Measurements from ENCODE around the gene TRPC4AP. TPM values are rescaled to one million over a fixed set of nuclear protein-coding genes. Genes with fewer than 3 reads are reported as not detected.

The TRPC4AP gene
- total RNA-seq, 3 donors from 2014 or later: 46.2 to 49.7 (median 47.2) TPM

DNA sequence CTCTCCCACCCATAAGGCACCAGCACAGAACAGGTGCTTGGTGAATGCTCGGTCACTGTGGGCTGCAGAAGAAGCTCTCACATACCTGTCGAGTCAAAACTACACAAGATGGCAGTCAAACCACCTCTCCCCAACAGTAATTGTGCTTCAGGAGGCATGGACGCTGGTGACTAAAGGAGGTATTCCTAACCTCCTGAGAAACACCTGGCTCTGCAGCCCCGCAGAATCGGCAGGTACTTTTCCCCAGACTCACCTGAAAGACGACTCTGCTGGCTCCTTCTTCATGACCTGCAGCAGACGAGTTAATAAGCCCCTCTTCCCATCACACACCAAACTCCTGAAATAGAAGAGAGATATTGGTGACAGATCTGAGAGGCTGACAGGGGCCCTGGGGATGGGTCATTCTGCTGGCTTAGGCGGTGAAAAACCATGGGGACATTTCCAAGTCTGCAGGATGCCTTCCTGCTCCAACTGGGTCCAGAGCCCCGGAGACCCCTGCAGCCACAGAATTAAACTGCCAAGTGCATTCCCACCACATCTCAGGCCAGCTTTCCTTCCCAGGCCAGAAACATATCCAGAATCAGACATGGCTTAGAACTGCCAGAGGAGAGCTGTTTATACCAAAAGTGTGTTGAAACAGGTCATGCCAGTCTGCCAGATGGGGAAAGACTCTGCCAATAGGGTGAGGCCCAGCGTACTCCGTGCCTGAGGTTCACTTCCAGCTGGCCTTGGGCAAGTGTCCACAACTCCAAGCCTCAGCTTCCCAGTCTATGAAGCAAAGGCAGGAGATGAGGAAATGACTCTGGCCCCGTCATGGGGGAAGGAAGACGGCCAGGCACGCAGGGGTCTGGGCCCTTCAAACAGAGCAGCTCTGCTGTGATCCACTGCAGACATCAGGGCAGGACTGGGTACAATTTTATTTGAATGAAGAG, 83.9 kb downstream of the TRPC4AP start:
- no peak for DNase-seq
- Mint-ChIP-seq H3K4me3 (no peak overlapping the region), H3K9me3 (no peaks in the 10 kb centered on the region), H3K4me1 (ENCODE audit: low read depth) (no peaks in the 10 kb centered on the region), H3K27me3 (ENCODE audit: low read depth) (no peaks in the 10 kb centered on the region), H3K36me3 (ENCODE audit: insufficient read depth) (peaks cover 38% of the 10 kb centered on the region)
- no peak for ATAC-seq

DNA sequence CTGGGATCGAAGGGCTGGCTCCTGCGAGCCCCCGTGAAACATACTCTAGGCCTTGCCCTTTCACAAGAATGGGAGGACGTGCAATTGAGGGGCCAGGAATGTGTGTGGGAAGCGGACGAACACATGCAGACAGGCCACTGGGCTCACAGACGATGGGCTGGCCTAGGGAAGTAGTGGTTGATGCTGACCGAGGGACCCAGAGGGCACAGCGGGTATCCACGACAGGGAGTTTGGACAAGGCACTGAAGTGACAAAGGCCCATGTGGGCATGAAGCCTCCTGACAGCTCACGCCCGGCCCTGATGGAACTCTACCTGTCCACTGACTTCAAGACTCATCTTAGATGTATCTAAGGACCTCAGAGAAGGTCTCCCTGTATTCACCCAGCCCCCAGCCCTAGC, 84.7 kb downstream of the TRPC4AP start:
- H3K36me3 Mint-ChIP-seq (ENCODE audit: insufficient read depth): peaks cover 39% of the 10 kb centered on the region
- no peak for DNase-seq
- H3K4me1 Mint-ChIP-seq (ENCODE audit: low read depth): no peaks in the 10 kb centered on the region

GRCh38 chr20:35007413-35007812, 85.2 kb downstream of the TRPC4AP start:
- Mint-ChIP-seq H3K9me3 (no peaks in the 10 kb centered on the region), H3K4me1 (ENCODE audit: low read depth) (no peaks in the 10 kb centered on the region), H3K27me3 (ENCODE audit: low read depth) (no peaks in the 10 kb centered on the region), H3K36me3 (ENCODE audit: insufficient read depth) (peaks cover 39% of the 10 kb centered on the region), H3K4me3 (no peak overlapping the region)
- ATAC-seq (no peak), DNase-seq (no peak)

More for the DNA sequence above, 84.7 kb downstream of the TRPC4AP start:
- no peak for ATAC-seq
- no peak overlapping the region for H3K4me3 Mint-ChIP-seq
- H3K27me3 Mint-ChIP-seq (ENCODE audit: low read depth): no peaks in the 10 kb centered on the region
- H3K9me3 Mint-ChIP-seq: no peaks in the 10 kb centered on the region

- ATAC-seq (no peak), DNase-seq (no peak)
- no peaks in the 10 kb centered on the region for H3K9me3 Mint-ChIP-seq
- no peak overlapping the region for H3K4me3 Mint-ChIP-seq
- no peaks in the 10 kb centered on the region for H3K4me1 Mint-ChIP-seq (ENCODE audit: low read depth)
- peaks cover 36% of the 10 kb centered on the region for H3K36me3 Mint-ChIP-seq (ENCODE audit: insufficient read depth)
- no peaks in the 10 kb centered on the region for H3K27me3 Mint-ChIP-seq (ENCODE audit: low read depth)
These were observed 86.1 kb downstream of the TRPC4AP start for GRCh38 chr20:35006531-35006971.

GRCh38 chr20:35006009-35006408, 86.6 kb downstream of the TRPC4AP start:
- no peak for DNase-seq
- ATAC-seq: no peak
- Mint-ChIP-seq H3K9me3 (no peaks in the 10 kb centered on the region), H3K4me1 (ENCODE audit: low read depth) (no peaks in the 10 kb centered on the region), H3K36me3 (ENCODE audit: insufficient read depth) (peaks cover 34% of the 10 kb centered on the region), H3K27me3 (ENCODE audit: low read depth) (no peaks in the 10 kb centered on the region), H3K4me3 (no peak overlapping the region)

DNA sequence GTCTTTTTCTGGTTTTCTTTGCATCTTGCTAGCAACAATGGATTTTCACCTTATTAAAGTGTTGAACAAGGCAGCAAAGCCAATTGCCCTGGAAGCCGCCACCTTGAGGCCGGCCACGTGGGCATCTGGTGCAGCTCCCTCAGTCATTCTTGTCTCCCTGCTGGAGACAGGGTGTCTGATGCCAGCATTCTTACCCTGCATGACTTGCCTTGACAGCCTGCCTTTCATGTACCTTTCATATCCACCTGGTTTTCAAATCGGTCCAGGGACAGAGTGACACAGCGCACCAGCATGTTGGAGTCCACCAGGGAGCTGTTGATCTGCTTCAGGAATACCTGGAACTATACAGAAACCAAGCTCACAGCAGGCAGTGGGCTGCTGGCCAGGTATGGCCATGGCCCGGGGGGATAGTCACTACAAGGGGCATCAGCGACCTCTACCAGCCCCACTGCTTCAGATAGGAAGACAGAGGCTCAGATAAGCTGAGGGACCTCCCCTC, 87.1 kb downstream of the TRPC4AP start:
- Mint-ChIP-seq H3K9me3 (no peaks in the 10 kb centered on the region), H3K36me3 (ENCODE audit: insufficient read depth) (peaks cover 36% of the 10 kb centered on the region), H3K27me3 (ENCODE audit: low read depth) (no peaks in the 10 kb centered on the region), H3K4me1 (ENCODE audit: low read depth) (no peaks in the 10 kb centered on the region), H3K4me3 (no peak overlapping the region)
- DNase-seq (no peak), ATAC-seq (no peak)

DNA sequence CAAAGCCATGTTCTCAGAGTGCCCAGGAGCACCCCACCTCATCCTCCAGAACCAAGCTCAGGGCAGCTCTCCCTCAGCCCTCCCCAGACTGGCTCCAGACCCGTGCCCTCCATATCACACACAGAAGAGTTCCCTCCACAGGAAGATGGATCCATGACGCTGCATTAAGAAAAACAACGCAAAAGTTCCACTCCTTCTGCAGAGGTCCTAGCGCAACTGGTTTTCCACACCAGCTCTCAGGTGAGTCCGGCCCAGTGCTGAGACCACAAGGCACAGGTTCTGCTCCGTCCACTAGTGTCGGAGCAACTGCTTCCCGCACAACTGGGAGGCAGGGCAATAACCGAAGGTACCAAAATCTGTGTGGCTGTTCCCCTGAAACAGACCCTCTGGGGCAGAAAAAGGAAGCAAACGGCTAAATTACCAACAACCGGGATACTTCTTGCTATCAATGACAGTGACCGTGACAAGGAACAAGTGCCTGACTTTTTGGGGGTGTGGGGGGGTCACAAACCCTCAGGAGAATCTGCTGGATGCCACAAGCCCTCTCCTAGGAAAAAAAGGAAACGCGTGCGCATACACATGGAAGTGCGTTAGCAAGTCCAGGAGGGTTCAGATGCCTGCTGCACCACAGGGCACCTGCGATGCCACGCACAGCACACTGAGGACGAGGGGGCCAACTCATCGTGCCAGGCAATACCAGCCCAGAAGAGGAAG, 87.7 kb downstream of the TRPC4AP start:
- H3K4me1 Mint-ChIP-seq (ENCODE audit: low read depth): no peaks in the 10 kb centered on the region
- no peaks in the 10 kb centered on the region for H3K27me3 Mint-ChIP-seq (ENCODE audit: low read depth)
- H3K4me3 Mint-ChIP-seq: no peak overlapping the region
- peaks cover 36% of the 10 kb centered on the region for H3K36me3 Mint-ChIP-seq (ENCODE audit: insufficient read depth)
- DNase-seq (no peak), ATAC-seq (no peak)
- no peaks in the 10 kb centered on the region for H3K9me3 Mint-ChIP-seq

GRCh38 chr20:35004051-35004725, 88.4 kb downstream of the TRPC4AP start:
- H3K9me3 Mint-ChIP-seq: no peaks in the 10 kb centered on the region
- H3K4me1 Mint-ChIP-seq (ENCODE audit: low read depth): no peaks in the 10 kb centered on the region
- no peaks in the 10 kb centered on the region for H3K27me3 Mint-ChIP-seq (ENCODE audit: low read depth)
- H3K36me3 Mint-ChIP-seq (ENCODE audit: insufficient read depth): peaks cover 38% of the 10 kb centered on the region
- ATAC-seq: no peak
- no peak for DNase-seq
- no peak overlapping the region for H3K4me3 Mint-ChIP-seq

DNA sequence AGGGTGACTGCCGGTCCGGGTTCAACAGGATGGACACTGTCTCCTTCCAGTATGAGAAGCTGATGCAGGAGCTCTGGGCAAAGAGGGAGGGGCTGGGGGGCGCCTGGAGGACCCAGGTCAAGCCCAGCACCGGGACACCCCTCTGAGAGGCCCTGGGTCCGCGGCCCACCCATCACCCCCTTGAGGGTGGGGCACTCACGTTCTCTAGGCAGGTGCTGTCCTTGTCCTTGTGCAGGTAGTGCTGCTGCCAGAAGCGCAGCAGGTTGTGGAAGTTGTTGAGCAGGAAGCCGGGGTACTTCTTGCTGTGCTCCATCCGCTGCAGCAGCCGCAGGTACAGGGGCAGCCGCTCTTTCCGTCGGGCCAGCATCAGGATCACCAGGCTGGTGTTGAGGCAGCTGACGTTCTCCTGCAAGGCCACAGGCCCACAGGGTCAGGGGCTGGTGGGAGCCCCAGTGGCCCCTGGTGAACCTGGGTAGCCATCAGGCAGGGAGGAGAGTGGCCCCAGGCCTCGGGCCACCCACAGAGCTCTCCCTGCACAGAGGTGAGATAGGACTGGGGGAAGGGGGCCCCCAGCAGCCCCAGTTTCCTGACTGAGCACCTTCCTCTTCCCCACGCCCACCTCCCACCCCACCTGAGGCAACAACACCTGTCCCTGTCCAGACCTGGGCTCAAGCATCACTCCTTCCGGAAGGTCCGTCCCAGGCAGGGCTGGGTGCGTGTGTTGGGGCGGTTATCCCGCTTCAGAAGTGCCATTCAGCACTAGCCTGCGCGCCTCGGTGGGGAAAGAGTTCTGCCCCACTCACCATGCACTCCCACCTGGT, 89.2 kb downstream of the TRPC4AP start:
- no peak for DNase-seq
- Mint-ChIP-seq H3K4me3 (no peak overlapping the region), H3K36me3 (ENCODE audit: insufficient read depth) (peaks cover 37% of the 10 kb centered on the region), H3K4me1 (ENCODE audit: low read depth) (no peaks in the 10 kb centered on the region), H3K9me3 (no peaks in the 10 kb centered on the region), H3K27me3 (ENCODE audit: low read depth) (no peaks in the 10 kb centered on the region)
- no peak for ATAC-seq

DNA sequence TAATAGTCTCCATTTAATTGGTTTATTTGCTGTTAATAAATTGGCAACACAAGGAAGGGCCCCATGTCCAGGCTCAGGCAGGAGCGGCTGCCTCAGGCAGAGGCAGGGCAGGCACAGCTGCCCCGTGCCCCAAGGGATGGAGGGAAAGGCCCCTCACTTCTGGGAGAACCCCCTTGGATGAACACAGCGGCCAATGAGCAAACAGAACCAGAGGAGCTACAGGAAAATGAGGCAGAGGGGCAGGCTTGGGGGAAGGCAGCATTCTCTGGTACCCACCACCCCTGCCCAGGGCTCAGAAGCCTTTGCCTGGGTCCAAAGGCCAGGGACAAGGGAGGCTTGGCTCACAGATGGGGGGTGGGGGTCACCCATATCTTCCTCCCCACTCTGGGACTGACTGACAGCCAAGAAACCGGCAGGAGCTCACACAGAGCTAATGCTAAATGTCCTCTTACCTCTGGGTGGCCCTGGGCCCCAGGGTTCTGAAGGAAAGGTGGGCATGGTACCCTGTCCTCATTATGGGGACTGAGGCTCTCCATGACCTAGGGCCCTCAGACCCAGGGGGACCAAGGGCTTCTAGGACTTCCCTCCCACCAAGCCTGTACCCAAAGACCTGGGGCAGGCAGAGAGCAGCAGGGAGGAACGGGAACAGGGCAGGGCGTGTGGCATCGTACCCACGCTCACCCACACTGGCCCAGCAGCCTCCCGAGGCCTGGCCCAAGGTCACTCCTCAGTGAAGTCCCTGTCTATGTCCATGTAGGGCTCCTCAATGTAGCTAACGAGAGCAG, 90.0 kb downstream of the TRPC4AP start:
- Mint-ChIP-seq H3K27me3 (ENCODE audit: low read depth) (no peaks in the 10 kb centered on the region), H3K4me1 (ENCODE audit: low read depth) (no peaks in the 10 kb centered on the region), H3K4me3 (no peak overlapping the region), H3K9me3 (no peaks in the 10 kb centered on the region), H3K36me3 (ENCODE audit: insufficient read depth) (peaks cover 36% of the 10 kb centered on the region)
- ATAC-seq: no peak
- DNase-seq: no peak

DNA sequence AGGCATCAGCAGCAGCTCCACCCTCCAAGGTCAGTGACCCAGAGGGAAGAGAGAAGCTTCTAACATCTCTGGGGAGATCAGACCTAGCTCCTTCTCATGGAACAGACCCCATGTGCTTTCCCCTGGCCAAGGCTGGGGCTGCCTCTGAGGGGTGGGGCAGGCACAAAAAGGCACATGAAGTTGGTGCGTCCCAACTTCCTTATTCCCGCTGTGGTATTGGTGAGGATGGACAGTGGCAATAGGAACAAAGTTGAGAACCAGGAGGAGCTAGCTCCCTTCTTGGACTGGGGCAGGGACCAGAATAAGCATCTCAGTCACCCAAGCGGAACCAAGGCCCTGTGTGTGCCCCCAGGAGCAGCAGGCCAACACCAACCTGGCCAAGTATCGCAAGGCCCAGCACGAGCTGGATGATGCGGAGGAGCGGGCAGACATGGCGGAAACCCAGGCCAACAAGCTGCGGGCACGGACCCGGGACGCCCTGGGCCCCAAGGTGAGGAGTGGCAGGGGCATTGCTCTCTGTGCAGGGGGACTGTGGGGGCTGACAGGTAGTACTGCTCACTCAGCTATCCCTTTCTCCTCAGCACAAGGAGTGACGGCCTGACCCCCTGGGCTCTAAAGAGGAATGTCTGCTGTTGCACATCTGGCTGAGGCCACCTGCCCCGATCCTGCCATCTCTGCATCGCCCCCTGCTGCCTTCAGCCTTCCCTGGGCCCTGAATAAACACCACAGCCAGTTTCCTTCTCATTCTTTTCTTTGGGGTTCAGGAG, 90.8 kb downstream of the TRPC4AP start:
- DNase-seq: no peak
- Mint-ChIP-seq H3K9me3 (no peaks in the 10 kb centered on the region), H3K27me3 (ENCODE audit: low read depth) (no peaks in the 10 kb centered on the region), H3K4me3 (no peak overlapping the region), H3K36me3 (ENCODE audit: insufficient read depth) (peaks cover 37% of the 10 kb centered on the region), H3K4me1 (ENCODE audit: low read depth) (no peaks in the 10 kb centered on the region)
- no peak for ATAC-seq

DNA sequence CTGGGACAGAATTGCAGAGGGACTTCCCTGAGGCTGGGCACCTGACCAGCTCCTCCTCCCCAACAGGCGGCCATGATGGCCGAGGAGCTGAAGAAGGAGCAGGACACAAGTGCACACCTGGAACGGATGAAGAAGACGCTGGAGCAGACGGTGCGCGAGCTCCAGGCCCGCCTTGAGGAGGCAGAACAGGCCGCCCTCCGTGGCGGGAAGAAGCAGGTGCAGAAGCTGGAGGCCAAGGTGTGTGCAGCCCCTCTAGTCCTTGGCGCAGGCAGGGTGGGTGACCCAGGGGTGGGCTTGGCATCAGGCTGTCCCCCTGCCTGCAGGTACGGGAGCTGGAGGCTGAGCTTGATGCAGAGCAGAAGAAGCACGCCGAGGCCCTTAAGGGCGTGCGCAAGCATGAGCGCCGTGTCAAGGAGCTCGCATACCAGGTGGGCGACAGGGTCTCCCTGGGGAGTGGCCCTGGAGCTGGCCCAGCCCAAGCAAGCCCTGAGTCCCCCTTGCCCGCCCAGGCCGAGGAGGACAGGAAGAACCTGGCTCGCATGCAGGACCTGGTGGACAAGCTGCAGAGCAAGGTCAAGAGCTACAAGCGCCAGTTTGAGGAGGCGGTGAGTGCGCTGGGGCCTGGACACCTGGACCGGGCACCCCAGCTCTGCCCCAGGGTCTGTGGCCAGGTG, 91.5 kb downstream of the TRPC4AP start:
- Mint-ChIP-seq H3K4me3 (no peak overlapping the region), H3K9me3 (no peaks in the 10 kb centered on the region), H3K27me3 (ENCODE audit: low read depth) (no peaks in the 10 kb centered on the region), H3K4me1 (ENCODE audit: low read depth) (no peaks in the 10 kb centered on the region), H3K36me3 (ENCODE audit: insufficient read depth) (peaks cover 35% of the 10 kb centered on the region)
- no peak for DNase-seq
- ATAC-seq: no peak
